Calu3 (cell line): ENCODE measurements around the gene PGRMC2. TPM values are rescaled to one million over a fixed set of nuclear protein-coding genes. Genes with fewer than 3 reads are reported as not detected.

Experiments
- Bru-seq: library from RNA; stranded (reverse); fragments of 400-500 nt; gene quantifications from one replicate; lab custom pipeline; 2021; lab: Mats Ljungman, UMichigan
- BruChase-seq, 2 experiments: library from RNA; stranded (reverse); fragments of 400-500 nt; gene quantifications; one replicate each; lab custom pipeline; 2021; lab: Mats Ljungman, UMichigan
- BruUV-seq: library from RNA; stranded (reverse); fragments of 400-500 nt; replicated peaks from 2 replicates; lab custom pipeline; 2021; lab: Mats Ljungman, UMichigan
- CTCF ChIA-PET: fragments of 300-600 bp; sonication (Branson Sonifier 250); formaldehyde crosslinking; loops from one replicate; lab custom pipeline; 2022; ENCODE audit warnings: antibody characterized with exemption; lab: Charles Lee
- DNase-seq: peaks from one replicate; pipeline ENCODE4 v3.0.0; 2022
- H3K27ac Mint-ChIP-seq: one replicate; pipeline ENCODE4 v1.8.0; 2022; ENCODE audit warnings: mixed read lengths; ENCODE audit not compliant: unreplicated experiment
- H3K27me3 Mint-ChIP-seq: one replicate; pipeline ENCODE4 v1.8.0; 2022; ENCODE audit warnings: mixed read lengths; ENCODE audit not compliant: unreplicated experiment
- H3K36me3 Mint-ChIP-seq: one replicate; pipeline ENCODE4 v1.8.0; 2022; ENCODE audit warnings: mild to moderate bottlenecking, moderate library complexity, mixed read lengths; ENCODE audit not compliant: insufficient read depth, unreplicated experiment
- H3K4me1 Mint-ChIP-seq: one replicate; pipeline ENCODE4 v1.8.0; 2022; ENCODE audit warnings: mild to moderate bottlenecking, low read depth, mixed read lengths; ENCODE audit not compliant: unreplicated experiment
- H3K4me3 Mint-ChIP-seq: one replicate; pipeline ENCODE4 v1.8.0; 2022; ENCODE audit warnings: mild to moderate bottlenecking, low read depth, moderate library complexity, mixed read lengths; ENCODE audit not compliant: unreplicated experiment
- H3K9me3 Mint-ChIP-seq: one replicate; pipeline ENCODE4 v1.8.0; 2022; ENCODE audit warnings: low read depth, mixed read lengths; ENCODE audit not compliant: unreplicated experiment
- intact Hi-C: fragments of 100-400 bp; cut with micrococcal nuclease; formaldehyde crosslinking; loops from one replicate; pipeline ENCODE4 v1.10.0; 2022; ENCODE audit not compliant: unreplicated experiment
- long read RNA-seq: library from polyadenylated mRNA; stranded (forward); transcript quantifications from one replicate; pipeline ENCODE4 v2.0.0, GENCODE V29; 2022
- total RNA-seq: library from RNA; stranded (reverse); gene quantifications from 2 replicates; pipeline ENCODE4 v1.2.3, GENCODE V29; 2022
- TF ChIP-seq, protein P1 (sequence below): fragments of 200-600 bp; IDR thresholded peaks from one replicate; pipeline ENCODE4 v1.8.0; 2022; ENCODE audit warnings: antibody characterized with exemption; ENCODE audit not compliant: unreplicated experiment

The PGRMC2 gene
- total RNA-seq, result 54.5 and 55.5 TPM in 2 replicates
- Bru-seq, nascent RNA, result percentile 88 among the genes with signal in this experiment
- percentile 91 among the genes with signal in this experiment for BruChase-seq, experiment 1, labeled RNA remaining after a 6-hour chase
- percentile 89 among the genes with signal in this experiment for BruChase-seq, experiment 2, labeled RNA remaining after a 2-hour chase
- long read RNA-seq, transcript PGRMC2-208 (3 exons, 3,783 nt), result major isoform, 5 of 45 reads
- long read RNA-seq, partial matches to known transcripts, result 0 of 45 reads
- long read RNA-seq, other reads (novel, unspliced or antisense), result 40 of 45 reads

DNA sequence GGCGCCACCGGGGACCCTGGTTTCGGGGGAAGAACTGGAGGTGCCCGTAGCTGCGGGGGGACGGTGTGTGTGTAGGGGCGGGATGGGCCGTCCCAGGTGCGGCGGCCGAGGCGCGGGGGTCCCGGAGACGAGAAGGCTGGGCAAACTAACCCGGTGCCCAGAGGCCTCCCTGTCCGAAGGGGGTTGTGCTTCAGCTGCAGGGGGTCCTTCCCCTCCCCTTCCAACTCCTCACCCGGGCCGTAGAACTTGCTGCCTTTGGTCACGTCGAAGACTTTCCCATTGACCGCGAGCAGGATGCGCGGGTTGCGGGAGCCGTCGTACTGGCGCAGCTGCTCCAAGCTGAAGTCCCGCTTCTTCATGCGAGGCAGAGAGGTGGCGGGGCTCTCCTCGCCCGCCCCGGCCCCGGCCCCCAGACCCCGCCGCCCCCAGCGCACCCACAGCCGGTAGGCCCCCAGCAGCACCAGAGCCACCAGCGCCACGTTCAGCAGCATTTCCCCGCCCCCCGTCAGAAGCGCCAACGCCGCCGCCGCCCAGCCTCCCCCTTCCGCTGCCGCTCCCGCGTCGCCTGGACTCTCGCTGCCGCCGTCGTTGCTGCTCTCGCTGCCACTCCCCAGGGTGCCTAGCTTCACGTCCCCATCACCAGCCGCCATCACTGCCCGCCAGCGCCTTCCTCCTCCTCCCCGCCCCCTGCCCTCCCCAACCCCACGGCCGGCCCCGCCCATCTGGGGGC is at the start of gene PGRMC2:
TSS of gene PGRMC2 (minus strand) at position 673 of the 730 bp plus-strand sequence. CDS start at position 650, 23 bp downstream.
- no peaks in the 10 kb centered on the region for H3K27me3 Mint-ChIP-seq
- peak within 1 kb of the TSS; percentile 78 for H3K4me3 Mint-ChIP-seq
- CTCF ChIA-PET, result interaction anchor here (0.7 kb wide), 2 partner anchors 90 to 1020 kb away, joined by 3 read pairs; no protein-coding TSS in a partner anchor
- DNase-seq, result peak; percentile 11
- TF ChIP-seq, protein P1, sequence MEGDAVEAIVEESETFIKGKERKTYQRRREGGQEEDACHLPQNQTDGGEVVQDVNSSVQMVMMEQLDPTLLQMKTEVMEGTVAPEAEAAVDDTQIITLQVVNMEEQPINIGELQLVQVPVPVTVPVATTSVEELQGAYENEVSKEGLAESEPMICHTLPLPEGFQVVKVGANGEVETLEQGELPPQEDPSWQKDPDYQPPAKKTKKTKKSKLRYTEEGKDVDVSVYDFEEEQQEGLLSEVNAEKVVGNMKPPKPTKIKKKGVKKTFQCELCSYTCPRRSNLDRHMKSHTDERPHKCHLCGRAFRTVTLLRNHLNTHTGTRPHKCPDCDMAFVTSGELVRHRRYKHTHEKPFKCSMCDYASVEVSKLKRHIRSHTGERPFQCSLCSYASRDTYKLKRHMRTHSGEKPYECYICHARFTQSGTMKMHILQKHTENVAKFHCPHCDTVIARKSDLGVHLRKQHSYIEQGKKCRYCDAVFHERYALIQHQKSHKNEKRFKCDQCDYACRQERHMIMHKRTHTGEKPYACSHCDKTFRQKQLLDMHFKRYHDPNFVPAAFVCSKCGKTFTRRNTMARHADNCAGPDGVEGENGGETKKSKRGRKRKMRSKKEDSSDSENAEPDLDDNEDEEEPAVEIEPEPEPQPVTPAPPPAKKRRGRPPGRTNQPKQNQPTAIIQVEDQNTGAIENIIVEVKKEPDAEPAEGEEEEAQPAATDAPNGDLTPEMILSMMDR, result no peak
- intact Hi-C loops, result loop anchor here (2.0 kb wide), 1 partner anchor 67 kb away; no protein-coding TSS in a partner anchor
- no TSS peak for BruUV-seq
- H3K4me1 Mint-ChIP-seq, result peaks cover 15% of the 10 kb centered on the region
- H3K36me3 Mint-ChIP-seq, result peaks cover 46% of the 10 kb centered on the region
- H3K27ac Mint-ChIP-seq, result peak within 1 kb of the TSS; percentile 89
- no peaks in the 10 kb centered on the region for H3K9me3 Mint-ChIP-seq

GRCh38 chr4:128335541-128335940 is 47.9 kb upstream of the PGRMC2 start:
- Mint-ChIP-seq H3K4me1 (peaks cover 17% of the 10 kb centered on the region), H3K36me3 (no peaks in the 10 kb centered on the region), H3K27me3 (no peaks in the 10 kb centered on the region), H3K27ac (no peak overlapping the region), H3K9me3 (no peaks in the 10 kb centered on the region), H3K4me3 (no peak overlapping the region)
- CTCF ChIA-PET, result no interaction called here
- intact Hi-C loops, result no loop called here
- no TSS peak for BruUV-seq
- TF ChIP-seq, protein P1, result no peak
- no peak for DNase-seq

- Mint-ChIP-seq H3K4me3 (no peak overlapping the region), H3K36me3 (no peaks in the 10 kb centered on the region), H3K27me3 (no peaks in the 10 kb centered on the region), H3K9me3 (no peaks in the 10 kb centered on the region), H3K27ac (no peak overlapping the region), H3K4me1 (peaks cover 17% of the 10 kb centered on the region)
- CTCF ChIA-PET, result no interaction called here
- intact Hi-C loops, result no loop called here
- TF ChIP-seq, protein P1, result no peak
- no peak for DNase-seq
- BruUV-seq, result no TSS peak
Measured at GRCh38 chr4:128334256-128334655, 46.6 kb upstream of the PGRMC2 start.

DNA sequence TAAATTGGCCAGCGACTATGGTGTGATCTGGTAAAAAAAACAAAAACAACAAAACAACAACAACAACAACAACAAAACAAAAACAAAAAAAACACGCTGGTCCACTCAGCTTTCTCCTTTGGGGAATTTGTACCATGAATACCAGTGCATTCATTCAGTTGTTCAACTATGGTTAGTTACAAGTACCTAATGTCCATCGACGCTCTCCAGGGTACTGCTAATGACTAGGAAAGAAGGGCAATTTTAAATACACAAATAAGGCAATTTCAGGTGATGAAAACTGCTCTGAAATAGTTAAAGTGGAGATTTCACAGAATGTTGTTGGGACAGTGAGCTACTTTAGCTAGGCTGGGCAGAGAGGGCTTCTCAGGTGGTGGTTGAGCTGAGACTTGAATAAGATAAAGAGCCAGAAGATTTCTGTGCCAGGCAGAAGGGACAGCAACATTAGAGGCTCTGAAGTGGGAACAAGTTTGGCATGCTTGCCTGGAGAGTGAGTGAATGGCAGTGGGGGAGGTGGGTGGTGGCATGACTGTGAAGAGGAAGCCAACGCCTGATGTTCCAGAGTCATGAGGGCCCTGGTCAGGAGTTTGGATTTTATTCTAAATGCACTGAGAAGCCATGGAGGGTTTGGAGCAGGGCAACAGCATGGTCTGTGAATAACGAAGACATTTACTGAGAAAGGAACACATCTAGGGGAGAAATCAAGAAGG is 45.9 kb upstream of the PGRMC2 start:
- Mint-ChIP-seq H3K4me1 (peaks cover 10% of the 10 kb centered on the region), H3K27me3 (no peaks in the 10 kb centered on the region), H3K36me3 (no peaks in the 10 kb centered on the region), H3K27ac (no peak overlapping the region), H3K9me3 (no peaks in the 10 kb centered on the region), H3K4me3 (no peak overlapping the region)
- DNase-seq, result no peak
- CTCF ChIA-PET, result no interaction called here
- TF ChIP-seq, protein P1, result no peak
- BruUV-seq, result no TSS peak
- intact Hi-C loops, result no loop called here
